CD4-positive, alpha-beta T cell (primary cell): ENCODE measurements around the gene SUSD6. TPM values are rescaled to one million over a fixed set of nuclear protein-coding genes. Genes with fewer than 3 reads are reported as not detected.

ENCODE experiments used
- ATAC-seq: fragments of 200-7000 bp; cut with Tn5 transposase; one replicate; pipeline ENCODE4 v1.10.0; 2022; ENCODE audit warnings: mild to moderate bottlenecking; ENCODE audit not compliant: poor library complexity
- CTCF ChIA-PET: fragments of 350-600 bp; sonication (Branson Sonifier 250); formaldehyde crosslinking; loops from one replicate; lab custom pipeline; 2021; ENCODE audit warnings: antibody characterized with exemption, inconsistent platforms; lab: Charles Lee
- POLR2A ChIA-PET: fragments of 350-600 bp; sonication (Branson Sonifier 250); formaldehyde crosslinking; loops from one replicate; lab custom pipeline; 2021; ENCODE audit warnings: antibody characterized with exemption, inconsistent platforms; lab: Charles Lee
- DNase-seq, 14 experiments: peaks; one replicate each; pipeline ENCODE4 v3.0.0-alpha.2; 2013 to 2020; ENCODE audit warnings: mixed read lengths in 2 of 14
- H3K27ac ChIP-seq, 2 donors: one replicate each; pipeline versions ENCODE4 v1.5.1 to v1.7.0; 2013; ENCODE audit warnings: low read length in 2 of 2, low read depth in 1 of 2, mild to moderate bottlenecking in 1 of 2
- H3K27me3 ChIP-seq, 2 experiments: 1 replicate in 1 of 2; 2 replicates in 1 of 2; pipeline versions ENCODE4 v1.6.1 to v1.7.0; 2013; ENCODE audit warnings: low read length in 2 of 2, control low read depth in 1 of 2, mild to moderate bottlenecking in 1 of 2, moderate library complexity in 1 of 2; ENCODE audit not compliant: insufficient read depth in 2 of 2, control insufficient read depth in 1 of 2
- H3K36me3 ChIP-seq: one replicate; pipeline ENCODE4 v1.6.1; 2013; ENCODE audit warnings: low read length, control low read depth; ENCODE audit not compliant: insufficient read depth
- H3K4me1 ChIP-seq: one replicate; pipeline ENCODE4 v1.6.1; 2013; ENCODE audit warnings: low read length, control low read depth; ENCODE audit not compliant: insufficient read depth
- H3K4me3 ChIP-seq: one replicate; pipeline ENCODE4 v1.5.1; 2013; ENCODE audit warnings: mild to moderate bottlenecking, low read length, moderate library complexity
- H3K9me3 ChIP-seq, 2 experiments: 1 replicate in 1 of 2; 2 replicates in 1 of 2; pipeline versions ENCODE4 v1.6.1 to v1.7.0; 2013; ENCODE audit warnings: low read length in 2 of 2, mild to moderate bottlenecking in 2 of 2, control low read depth in 1 of 2, moderate library complexity in 1 of 2; ENCODE audit not compliant: control insufficient read depth in 1 of 2, insufficient read depth in 1 of 2
- H3K27ac Mint-ChIP-seq: one replicate; pipeline ENCODE4 v1.8.0; 2020; ENCODE audit warnings: mixed read lengths
- H3K27me3 Mint-ChIP-seq: one replicate; pipeline ENCODE4 v1.8.0; 2021; ENCODE audit warnings: mixed read lengths
- H3K36me3 Mint-ChIP-seq: one replicate; pipeline ENCODE4 v1.8.0; 2021; ENCODE audit warnings: low read depth, mixed read lengths
- H3K4me1 Mint-ChIP-seq: one replicate; pipeline ENCODE4 v1.8.0; 2021; ENCODE audit warnings: low read depth, mixed read lengths
- H3K4me3 Mint-ChIP-seq: one replicate; pipeline ENCODE4 v1.8.0; 2020; ENCODE audit warnings: mild to moderate bottlenecking, mixed read lengths
- H3K9me3 Mint-ChIP-seq: one replicate; pipeline ENCODE4 v1.8.0; 2020; ENCODE audit warnings: mixed read lengths
- CTCF ChIP-seq: fragments of 200-600 bp; IDR thresholded peaks from one replicate; pipeline ENCODE4 v1.8.0; 2022; ENCODE audit warnings: antibody characterized with exemption, mild to moderate bottlenecking
- intact Hi-C, 2 experiments: fragments of 100-400 bp; cut with DNase I in 1 of 2; cut with micrococcal nuclease in 1 of 2; formaldehyde crosslinking; loops; one replicate each; pipeline versions ENCODE4 v1.15.1 to v1.9.0; 2023 to 2025; cut with DNase I, micrococcal nuclease
- total RNA-seq, 174 experiments: library from RNA in 2 of 174; stranded (reverse) in 2 of 174; gene quantifications; one replicate each; pipeline ENCODE4 v1.2.3 and lab custom pipeline; 2021 to 2026

SUSD6 gene
- total RNA-seq, 2 experiments from 2014 or later, result 93.7 to 95.1 TPM

- Mint-ChIP-seq H3K27me3 (no peaks in the 10 kb centered on the region), H3K4me3 (no peak overlapping the region), H3K4me1 (peaks cover 85% of the 10 kb centered on the region), H3K9me3 (no peaks in the 10 kb centered on the region), H3K27ac (peak overlapping the region; percentile 18), H3K36me3 (peaks cover 23% of the 10 kb centered on the region)
- Histone ChIP-seq H3K9me3 (no peaks in the 10 kb centered on the region), H3K4me1 (peaks cover 51% of the 10 kb centered on the region), H3K4me3 (no peak overlapping the region), H3K36me3 (peaks cover 2% of the 10 kb centered on the region), H3K27ac (peak overlapping the region in 1 of 2 donors; percentile 25), H3K27me3 (no peaks in the 10 kb centered on the region)
- ATAC-seq (peak; percentile 68), DNase-seq (peak in 7 of 14 experiments; percentile 7 to 70 (median 42))
- ChIA-PET POLR2A (no interaction called here), CTCF (interaction anchor here (1.8 kb wide), 1 partner anchor 73 kb away, joined by 5 read pairs; the partner anchor contains the start of gene SUSD6)
- TF ChIP-seq CTCF, result no peak
- intact Hi-C loops, result no loop called here
Observed at GRCh38 chr14:69685218-69685616, 73.8 kb downstream of the SUSD6 start.

GRCh38 chr14:69685716-69686115 lies 74.3 kb downstream of the SUSD6 start:
- no peaks in the 10 kb centered on the region for H3K9me3 Mint-ChIP-seq
- peaks cover 51% of the 10 kb centered on the region for H3K4me1 ChIP-seq
- intact Hi-C loops, result no loop called here

GRCh38 chr14:69687606-69688298 lies 76.4 kb downstream of the SUSD6 start:
- intact Hi-C loops, result no loop called here
- no peak for ATAC-seq
- peaks cover 42% of the 10 kb centered on the region for H3K4me1 ChIP-seq
- no peaks in the 10 kb centered on the region for H3K27me3 ChIP-seq
- ChIA-PET CTCF (interaction anchor here (0.5 to 0.9 kb wide), 3 partner anchors 14 to 113 kb away, joined by 3 read pairs; partner anchors contain the start of gene CCDC177), POLR2A (no interaction called here)
- Mint-ChIP-seq H3K9me3 (no peaks in the 10 kb centered on the region), H3K4me1 (peaks cover 71% of the 10 kb centered on the region), H3K36me3 (peaks cover 9% of the 10 kb centered on the region), H3K27ac (no peak overlapping the region), H3K27me3 (no peaks in the 10 kb centered on the region), H3K4me3 (no peak overlapping the region)
- H3K36me3 ChIP-seq, result peaks cover 9% of the 10 kb centered on the region
- H3K4me3 ChIP-seq, result no peak overlapping the region
- no peak for TF ChIP-seq CTCF
- no peaks in the 10 kb centered on the region for H3K9me3 ChIP-seq
- DNase-seq, result no peak
- no peak overlapping the region for H3K27ac ChIP-seq

More at GRCh38 chr14:69685716-69686115, 74.3 kb downstream of the SUSD6 start:
- ChIA-PET POLR2A (no interaction called here), CTCF (interaction anchor here (1.8 kb wide), 1 partner anchor 74 kb away, joined by 5 read pairs; the partner anchor contains the start of gene SUSD6)
- TF ChIP-seq CTCF, result no peak
- Histone ChIP-seq H3K27ac (no peak overlapping the region), H3K36me3 (peaks cover 5% of the 10 kb centered on the region), H3K9me3 (no peaks in the 10 kb centered on the region), H3K4me3 (no peak overlapping the region), H3K27me3 (no peaks in the 10 kb centered on the region)
- H3K36me3 Mint-ChIP-seq, result peaks cover 23% of the 10 kb centered on the region
- peak overlapping the region; percentile 1 for H3K4me3 Mint-ChIP-seq
- DNase-seq (peak in 4 of 14 experiments; percentile 25 to 45 (median 44)), ATAC-seq (peak; percentile 57)
- peaks cover 83% of the 10 kb centered on the region for H3K4me1 Mint-ChIP-seq
- H3K27me3 Mint-ChIP-seq, result no peaks in the 10 kb centered on the region
- peak overlapping the region; percentile 18 for H3K27ac Mint-ChIP-seq
